SK-N-SH treated with all-trans-retinoic acid at 6 μM for 48 hours (cell line): ENCODE data around the gene AGAP3.

Experiments
- ATAC-seq: fragments of 200-7000 bp; cut with Tn5 transposase; 3 replicates; pipeline ENCODE4 v1.9.1; 2020; ENCODE audit warnings: mild to moderate bottlenecking, moderate library complexity
- ARNTL ChIP-seq: fragments of 450-650 bp; formaldehyde crosslinking; IDR thresholded peaks from 2 replicates; pipeline ENCODE4 v1.5.0; 2020; ENCODE audit warnings: low read depth, mild to moderate bottlenecking, moderate library complexity, borderline replicate concordance
- BACH2 ChIP-seq: fragments of 250-450 bp; sonication (Bioruptor Pico); IDR thresholded peaks from 2 replicates; pipeline ENCODE4 v1.9.0; 2021; ENCODE audit warnings: mild to moderate bottlenecking, borderline replicate concordance
- CREB5 ChIP-seq: fragments of 250-450 bp; sonication (Bioruptor Pico); IDR thresholded peaks from 2 replicates; pipeline ENCODE4 v1.5.1; 2020; ENCODE audit warnings: low read depth, mild to moderate bottlenecking, moderate library complexity
- CSDC2 ChIP-seq: fragments of 250-450 bp; sonication (Bioruptor Pico); IDR thresholded peaks from 2 replicates; pipeline ENCODE4 v1.5.0; 2020; ENCODE audit warnings: mild to moderate bottlenecking, moderate library complexity
- CSRNP3 ChIP-seq: fragments of 250-450 bp; sonication (Bioruptor Pico); IDR thresholded peaks from 2 replicates; pipeline ENCODE4 v1.5.1; 2021; ENCODE audit warnings: mild to moderate bottlenecking, moderate library complexity
- ESRRG ChIP-seq: fragments of 250-450 bp; sonication (Bioruptor Pico); IDR thresholded peaks from 2 replicates; pipeline ENCODE4 v1.6.1; 2021; ENCODE audit warnings: mild to moderate bottlenecking
- GLIS3 ChIP-seq: fragments of 250-450 bp; sonication (Bioruptor Pico); IDR thresholded peaks from 2 replicates; pipeline ENCODE4 v1.5.0; 2020; ENCODE audit warnings: mild to moderate bottlenecking, moderate library complexity
- ISL1 ChIP-seq: fragments of 250-450 bp; sonication (Bioruptor Pico); IDR thresholded peaks from 2 replicates; pipeline ENCODE4 v2.1.2; 2022; ENCODE audit warnings: mild to moderate bottlenecking, moderate library complexity
- OSR1 ChIP-seq: fragments of 250-450 bp; sonication (Bioruptor Pico); IDR thresholded peaks from 2 replicates; pipeline ENCODE4 v1.8.0; 2022; ENCODE audit warnings: moderate library complexity, mild to moderate bottlenecking, inconsistent platforms
- PATZ1 ChIP-seq: fragments of 250-450 bp; sonication (Bioruptor Pico); IDR thresholded peaks from 2 replicates; pipeline ENCODE4 v1.8.0; 2020; ENCODE audit warnings: mild to moderate bottlenecking, moderate library complexity, borderline replicate concordance
- POU6F1 ChIP-seq: fragments of 250-450 bp; sonication (Bioruptor Pico); IDR thresholded peaks from 2 replicates; pipeline ENCODE4 v1.8.0; 2021; ENCODE audit warnings: low read depth, mild to moderate bottlenecking, moderate library complexity, borderline replicate concordance
- PPARA ChIP-seq: fragments of 250-450 bp; sonication (Bioruptor Pico); IDR thresholded peaks from 2 replicates; pipeline ENCODE4 v1.5.0; 2020; ENCODE audit warnings: mild to moderate bottlenecking, borderline replicate concordance
- RARB ChIP-seq: fragments of 250-450 bp; sonication (Bioruptor Pico); IDR thresholded peaks from 2 replicates; pipeline ENCODE4 v1.8.0; 2021; ENCODE audit warnings: mild to moderate bottlenecking, moderate library complexity
- SNAI2 ChIP-seq: fragments of 250-450 bp; sonication (Bioruptor Pico); IDR thresholded peaks from 2 replicates; pipeline ENCODE4 v1.5.0; 2020; ENCODE audit warnings: mild to moderate bottlenecking, moderate library complexity
- TCF4 ChIP-seq: fragments of 250-450 bp; sonication (Bioruptor Pico); IDR thresholded peaks from 2 replicates; pipeline ENCODE4 v1.8.0; 2021; ENCODE audit warnings: mild to moderate bottlenecking, moderate library complexity, borderline replicate concordance
- TOX ChIP-seq: fragments of 250-450 bp; sonication (Bioruptor Pico); IDR thresholded peaks from 2 replicates; pipeline ENCODE4 v1.8.0; 2021; ENCODE audit warnings: mild to moderate bottlenecking, moderate library complexity, borderline replicate concordance
- TSHZ2 ChIP-seq: fragments of 250-450 bp; sonication (Bioruptor Pico); IDR thresholded peaks from 2 replicates; pipeline ENCODE4 v1.5.0; 2020; ENCODE audit warnings: mild to moderate bottlenecking, moderate library complexity
- ZC3H10 ChIP-seq: fragments of 250-450 bp; sonication (Bioruptor Pico); IDR thresholded peaks from 2 replicates; pipeline ENCODE4 v1.5.1; 2021; ENCODE audit warnings: mild to moderate bottlenecking, moderate library complexity
- ZFP3 ChIP-seq: fragments of 250-450 bp; sonication (Bioruptor Pico); IDR thresholded peaks from 2 replicates; pipeline ENCODE4 v1.5.0; 2020; ENCODE audit warnings: mild to moderate bottlenecking, moderate library complexity
- ZFP30 ChIP-seq: fragments of 450-650 bp; formaldehyde crosslinking; IDR thresholded peaks from 2 replicates; pipeline ENCODE4 v1.5.0; 2022; ENCODE audit warnings: mild to moderate bottlenecking, moderate library complexity
- ZNF565 ChIP-seq: fragments of 450-650 bp; formaldehyde crosslinking; conservative IDR thresholded peaks from 2 replicates; pipeline ENCODE4 v1.5.0; 2020; ENCODE audit warnings: low read depth, mild to moderate bottlenecking, moderate library complexity
- ZNF70 ChIP-seq: fragments of 450-650 bp; formaldehyde crosslinking; IDR thresholded peaks from 2 replicates; pipeline ENCODE4 v1.5.0; 2020; ENCODE audit warnings: mild to moderate bottlenecking, moderate library complexity
- ZNF8 ChIP-seq: fragments of 450-650 bp; formaldehyde crosslinking; IDR thresholded peaks from 2 replicates; pipeline ENCODE4 v1.5.0; 2020; ENCODE audit warnings: mild to moderate bottlenecking, moderate library complexity

The AGAP3 gene

GRCh38 chr7:151175793-151176311 is 89.6 kb downstream of the AGAP3 start:
- no peak for ATAC-seq
- TF ChIP-seq CSDC2 (CRISPR knock-in tag) (no peak), ESRRG (CRISPR knock-in tag) (no peak), SNAI2 (no peak), TOX (CRISPR knock-in tag) (no peak), ZNF8 (CRISPR knock-in tag) (no peak), GLIS3 (no peak), CREB5 (CRISPR knock-in tag) (no peak)
- TF ChIP-seq, all 23 proteins: peak for 0

GRCh38 chr7:151176401-151176800 is 90.1 kb downstream of the AGAP3 start:
- no peak for TF ChIP-seq TOX (CRISPR knock-in tag)
- TF ChIP-seq CSDC2 (CRISPR knock-in tag), result no peak
- no peak for TF ChIP-seq ARNTL
- TF ChIP-seq ZC3H10 (CRISPR knock-in tag), result no peak
- TF ChIP-seq ZFP30 (CRISPR knock-in tag), result no peak
- no peak for TF ChIP-seq PPARA
- TF ChIP-seq TCF4 (CRISPR knock-in tag), result no peak
- no peak for TF ChIP-seq POU6F1 (CRISPR knock-in tag)
- ATAC-seq, result no peak

- ATAC-seq, result no peak
- no peak for TF ChIP-seq TSHZ2
- TF ChIP-seq ZNF70 (CRISPR knock-in tag), result no peak
- TF ChIP-seq SNAI2, result no peak
- no peak for TF ChIP-seq ISL1 (CRISPR knock-in tag)
- no peak for TF ChIP-seq ZC3H10 (CRISPR knock-in tag)
- no peak for TF ChIP-seq TCF4 (CRISPR knock-in tag)
- no peak for TF ChIP-seq TOX (CRISPR knock-in tag)
- TF ChIP-seq CSRNP3 (CRISPR knock-in tag), result no peak
- TF ChIP-seq BACH2 (CRISPR knock-in tag), result no peak
- no peak for TF ChIP-seq POU6F1 (CRISPR knock-in tag)
- no peak for TF ChIP-seq OSR1 (CRISPR knock-in tag)
- TF ChIP-seq ESRRG (CRISPR knock-in tag), result no peak
- no peak for TF ChIP-seq PPARA
- TF ChIP-seq GLIS3, result no peak
- TF ChIP-seq ZFP30 (CRISPR knock-in tag), result no peak
- no peak for TF ChIP-seq ZFP3
- no peak for TF ChIP-seq ZNF565
- TF ChIP-seq RARB (CRISPR knock-in tag), result no peak
- no peak for TF ChIP-seq PATZ1 (CRISPR knock-in tag)
- no peak for TF ChIP-seq CREB5 (CRISPR knock-in tag)
Measured at GRCh38 chr7:151177310-151177709, 91.0 kb downstream of the AGAP3 start.
